GM12878 (cell line): Measurements from ENCODE around the gene GINM1. TPM values are rescaled to one million over a fixed set of nuclear protein-coding genes. Genes with fewer than 3 reads are reported as not detected.

Source experiments
- NFIC ChIP-seq: IDR thresholded peaks from 2 replicates; pipeline ENCODE4 v1.6.1; 2012; ENCODE audit warnings: low read depth, mild to moderate bottlenecking, inconsistent platforms, low read length, moderate library complexity
- POU2F2 ChIP-seq: IDR thresholded peaks from 3 replicates; pipeline ENCODE4 v1.6.1; 2011; ENCODE audit warnings: low read depth, mild to moderate bottlenecking, low read length, borderline replicate concordance
- SMAD5 ChIP-seq: IDR thresholded peaks from 2 replicates; pipeline ENCODE4 v1.6.1; 2016; ENCODE audit warnings: antibody characterized with exemption, low read depth
- polyA plus RNA-seq, 11 experiments: library from polyadenylated mRNA; depleted of rRNA in 4 of 11; unstranded in 6 of 11; stranded (reverse) in 5 of 11; fragments of >200 nt; fragmentation: Nextera tagmentation in 4 of 11; fragmentation: Illumina TruSeq in 1 of 11; extraction: Ambion mirVana in 4 of 11; extraction: Trizol in 1 of 11; gene quantifications; 1 replicate in 1 of 11; 2 replicates in 10 of 11; pipeline versions ENCODE4 v1.2.1 to v1.2.3, GENCODE V29; 2011 to 2016; ENCODE audit warnings: inconsistent platforms in 2 of 11, missing spikeins in 2 of 11, low read depth in 1 of 11
- total RNA-seq, 4 experiments: library from RNA; depleted of rRNA in 3 of 4; stranded (reverse); fragments of >200 nt in 3 of 4; fragmentation: Illumina TruSeq in 1 of 4; extraction: Trizol in 1 of 4; gene quantifications; 2 replicates each; pipeline versions ENCODE4 v1.2.1 to v1.2.3, GENCODE V29; 2013 to 2021
- TF ChIP-seq, protein P1 (sequence below): fragments of 450-650 bp; formaldehyde crosslinking; IDR thresholded peaks from 2 replicates; pipeline ENCODE4 v1.5.0; 2022; ENCODE audit warnings: mild to moderate bottlenecking, missing genetic modification characterization
- TF ChIP-seq, protein P2 (sequence below): IDR thresholded peaks from 2 replicates; pipeline ENCODE4 v1.6.1; 2012; ENCODE audit warnings: mild to moderate bottlenecking, low read depth, low read length
- TF ChIP-seq, protein P3 (sequence below): fragments of 450-650 bp; IDR thresholded peaks from 2 replicates; pipeline ENCODE4 v1.6.1; 2017; ENCODE audit warnings: mild to moderate bottlenecking
- TF ChIP-seq, protein P4 (sequence below): fragments of 450-650 bp; formaldehyde crosslinking; IDR thresholded peaks from 2 replicates; pipeline ENCODE4 v1.4.0; 2022; ENCODE audit warnings: mild to moderate bottlenecking, moderate library complexity

The GINM1 gene
- total and polyA plus RNA-seq, 10 of the 15 experiments (the other 5 are each of a cell fraction or from before 2014, with no cell fraction given), result 10.6 to 38.1 (median 30.8) TPM

DNA sequence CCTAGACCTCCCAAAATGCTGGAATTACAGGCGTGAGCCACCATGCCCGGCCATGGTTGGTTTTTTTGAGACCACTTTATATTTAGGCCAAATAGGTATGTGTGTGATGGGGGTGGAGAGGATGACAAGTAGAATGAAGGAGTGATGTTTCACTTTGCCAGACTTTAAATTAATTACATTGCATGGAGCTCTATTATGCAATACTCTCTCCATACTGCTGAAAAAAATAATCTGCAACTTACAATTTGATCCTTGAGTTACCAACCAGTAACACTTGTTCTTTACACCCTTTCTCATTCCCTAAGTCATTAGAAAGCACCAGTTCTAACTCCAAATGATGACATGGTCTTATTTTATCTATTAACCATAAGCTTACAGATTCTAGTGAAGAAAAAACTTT lies 26.8 kb downstream of the GINM1 start (continued):
- TF ChIP-seq, protein P1, sequence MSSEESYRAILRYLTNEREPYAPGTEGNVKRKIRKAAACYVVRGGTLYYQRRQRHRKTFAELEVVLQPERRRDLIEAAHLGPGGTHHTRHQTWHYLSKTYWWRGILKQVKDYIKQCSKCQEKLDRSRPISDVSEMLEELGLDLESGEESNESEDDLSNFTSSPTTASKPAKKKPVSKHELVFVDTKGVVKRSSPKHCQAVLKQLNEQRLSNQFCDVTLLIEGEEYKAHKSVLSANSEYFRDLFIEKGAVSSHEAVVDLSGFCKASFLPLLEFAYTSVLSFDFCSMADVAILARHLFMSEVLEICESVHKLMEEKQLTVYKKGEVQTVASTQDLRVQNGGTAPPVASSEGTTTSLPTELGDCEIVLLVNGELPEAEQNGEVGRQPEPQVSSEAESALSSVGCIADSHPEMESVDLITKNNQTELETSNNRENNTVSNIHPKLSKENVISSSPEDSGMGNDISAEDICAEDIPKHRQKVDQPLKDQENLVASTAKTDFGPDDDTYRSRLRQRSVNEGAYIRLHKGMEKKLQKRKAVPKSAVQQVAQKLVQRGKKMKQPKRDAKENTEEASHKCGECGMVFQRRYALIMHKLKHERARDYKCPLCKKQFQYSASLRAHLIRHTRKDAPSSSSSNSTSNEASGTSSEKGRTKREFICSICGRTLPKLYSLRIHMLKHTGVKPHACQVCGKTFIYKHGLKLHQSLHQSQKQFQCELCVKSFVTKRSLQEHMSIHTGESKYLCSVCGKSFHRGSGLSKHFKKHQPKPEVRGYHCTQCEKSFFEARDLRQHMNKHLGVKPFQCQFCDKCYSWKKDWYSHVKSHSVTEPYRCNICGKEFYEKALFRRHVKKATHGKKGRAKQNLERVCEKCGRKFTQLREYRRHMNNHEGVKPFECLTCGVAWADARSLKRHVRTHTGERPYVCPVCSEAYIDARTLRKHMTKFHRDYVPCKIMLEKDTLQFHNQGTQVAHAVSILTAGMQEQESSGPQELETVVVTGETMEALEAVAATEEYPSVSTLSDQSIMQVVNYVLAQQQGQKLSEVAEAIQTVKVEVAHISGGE (CRISPR knock-in tag), result no peak
- TF ChIP-seq, protein P2, sequence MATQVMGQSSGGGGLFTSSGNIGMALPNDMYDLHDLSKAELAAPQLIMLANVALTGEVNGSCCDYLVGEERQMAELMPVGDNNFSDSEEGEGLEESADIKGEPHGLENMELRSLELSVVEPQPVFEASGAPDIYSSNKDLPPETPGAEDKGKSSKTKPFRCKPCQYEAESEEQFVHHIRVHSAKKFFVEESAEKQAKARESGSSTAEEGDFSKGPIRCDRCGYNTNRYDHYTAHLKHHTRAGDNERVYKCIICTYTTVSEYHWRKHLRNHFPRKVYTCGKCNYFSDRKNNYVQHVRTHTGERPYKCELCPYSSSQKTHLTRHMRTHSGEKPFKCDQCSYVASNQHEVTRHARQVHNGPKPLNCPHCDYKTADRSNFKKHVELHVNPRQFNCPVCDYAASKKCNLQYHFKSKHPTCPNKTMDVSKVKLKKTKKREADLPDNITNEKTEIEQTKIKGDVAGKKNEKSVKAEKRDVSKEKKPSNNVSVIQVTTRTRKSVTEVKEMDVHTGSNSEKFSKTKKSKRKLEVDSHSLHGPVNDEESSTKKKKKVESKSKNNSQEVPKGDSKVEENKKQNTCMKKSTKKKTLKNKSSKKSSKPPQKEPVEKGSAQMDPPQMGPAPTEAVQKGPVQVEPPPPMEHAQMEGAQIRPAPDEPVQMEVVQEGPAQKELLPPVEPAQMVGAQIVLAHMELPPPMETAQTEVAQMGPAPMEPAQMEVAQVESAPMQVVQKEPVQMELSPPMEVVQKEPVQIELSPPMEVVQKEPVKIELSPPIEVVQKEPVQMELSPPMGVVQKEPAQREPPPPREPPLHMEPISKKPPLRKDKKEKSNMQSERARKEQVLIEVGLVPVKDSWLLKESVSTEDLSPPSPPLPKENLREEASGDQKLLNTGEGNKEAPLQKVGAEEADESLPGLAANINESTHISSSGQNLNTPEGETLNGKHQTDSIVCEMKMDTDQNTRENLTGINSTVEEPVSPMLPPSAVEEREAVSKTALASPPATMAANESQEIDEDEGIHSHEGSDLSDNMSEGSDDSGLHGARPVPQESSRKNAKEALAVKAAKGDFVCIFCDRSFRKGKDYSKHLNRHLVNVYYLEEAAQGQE, result no peak
- TF ChIP-seq, protein P3, sequence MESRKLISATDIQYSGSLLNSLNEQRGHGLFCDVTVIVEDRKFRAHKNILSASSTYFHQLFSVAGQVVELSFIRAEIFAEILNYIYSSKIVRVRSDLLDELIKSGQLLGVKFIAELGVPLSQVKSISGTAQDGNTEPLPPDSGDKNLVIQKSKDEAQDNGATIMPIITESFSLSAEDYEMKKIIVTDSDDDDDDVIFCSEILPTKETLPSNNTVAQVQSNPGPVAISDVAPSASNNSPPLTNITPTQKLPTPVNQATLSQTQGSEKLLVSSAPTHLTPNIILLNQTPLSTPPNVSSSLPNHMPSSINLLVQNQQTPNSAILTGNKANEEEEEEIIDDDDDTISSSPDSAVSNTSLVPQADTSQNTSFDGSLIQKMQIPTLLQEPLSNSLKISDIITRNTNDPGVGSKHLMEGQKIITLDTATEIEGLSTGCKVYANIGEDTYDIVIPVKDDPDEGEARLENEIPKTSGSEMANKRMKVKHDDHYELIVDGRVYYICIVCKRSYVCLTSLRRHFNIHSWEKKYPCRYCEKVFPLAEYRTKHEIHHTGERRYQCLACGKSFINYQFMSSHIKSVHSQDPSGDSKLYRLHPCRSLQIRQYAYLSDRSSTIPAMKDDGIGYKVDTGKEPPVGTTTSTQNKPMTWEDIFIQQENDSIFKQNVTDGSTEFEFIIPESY, result no peak
- no peak for TF ChIP-seq SMAD5
- TF ChIP-seq, protein P4, sequence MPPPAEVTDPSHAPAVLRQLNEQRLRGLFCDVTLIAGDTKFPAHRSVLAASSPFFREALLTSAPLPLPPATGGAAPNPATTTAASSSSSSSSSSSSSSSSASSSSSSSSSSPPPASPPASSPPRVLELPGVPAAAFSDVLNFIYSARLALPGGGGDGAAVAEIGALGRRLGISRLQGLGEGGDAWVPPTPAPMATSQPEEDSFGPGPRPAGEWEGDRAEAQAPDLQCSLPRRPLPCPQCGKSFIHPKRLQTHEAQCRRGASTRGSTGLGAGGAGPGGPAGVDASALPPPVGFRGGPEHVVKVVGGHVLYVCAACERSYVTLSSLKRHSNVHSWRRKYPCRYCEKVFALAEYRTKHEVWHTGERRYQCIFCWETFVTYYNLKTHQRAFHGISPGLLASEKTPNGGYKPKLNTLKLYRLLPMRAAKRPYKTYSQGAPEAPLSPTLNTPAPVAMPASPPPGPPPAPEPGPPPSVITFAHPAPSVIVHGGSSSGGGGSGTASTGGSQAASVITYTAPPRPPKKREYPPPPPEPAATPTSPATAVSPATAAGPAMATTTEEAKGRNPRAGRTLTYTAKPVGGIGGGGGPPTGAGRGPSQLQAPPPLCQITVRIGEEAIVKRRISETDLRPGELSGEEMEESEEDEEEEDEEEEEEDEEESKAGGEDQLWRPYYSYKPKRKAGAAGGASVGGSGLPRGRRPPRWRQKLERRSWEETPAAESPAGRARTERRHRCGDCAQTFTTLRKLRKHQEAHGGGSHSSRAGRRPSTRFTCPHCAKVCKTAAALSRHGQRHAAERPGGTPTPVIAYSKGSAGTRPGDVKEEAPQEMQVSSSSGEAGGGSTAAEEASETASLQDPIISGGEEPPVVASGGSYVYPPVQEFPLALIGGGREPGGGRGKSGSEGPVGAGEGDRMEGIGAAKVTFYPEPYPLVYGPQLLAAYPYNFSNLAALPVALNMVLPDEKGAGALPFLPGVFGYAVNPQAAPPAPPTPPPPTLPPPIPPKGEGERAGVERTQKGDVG (CRISPR knock-in tag), result no peak
- TF ChIP-seq POU2F2, result no peak
- no peak for TF ChIP-seq NFIC
- TF ChIP-seq, all 136 proteins: peak for 0
